Measurements from ENCODE around the gene TGFB1I1. TPM values are rescaled to one million over a fixed set of nuclear protein-coding genes. Genes with fewer than 3 reads are reported as not detected.
A peak's percentile ranks its signal among the peaks of the same experiment; 100 is the strongest.

The TGFB1I1 gene
- total and polyA plus RNA-seq, 2 of the 13 experiments (the other 11 are each of a cell fraction or from before 2014, with no cell fraction given): 0.80 to 2.9 TPM

- TF ChIP-seq TFAP4 (IDR thresholded peaks at IDR 0.05; ENCODE audit: borderline replicate concordance, low read depth): peak; percentile 25; the same call in 1 of the 2 replicates
- peak; percentile 34; the same call in 1 of the 2 replicates for TF ChIP-seq ZNF414 (CRISPR knock-in tag; IDR thresholded peaks at IDR 0.05)
- TF ChIP-seq EP300 (IDR thresholded peaks at IDR 0.05; ENCODE audit: low read depth in 2 of 2, low read length in 2 of 2): no peak; a peak in 1 of 4 replicates
- TF ChIP-seq EP300 (CRISPR knock-in tag; IDR thresholded peaks at IDR 0.05; ENCODE audit: borderline replicate concordance): peak; percentile 72
- TF ChIP-seq SAP130 (CRISPR knock-in tag; IDR thresholded peaks at IDR 0.05; ENCODE audit: low read depth): peak; percentile 95
- TF ChIP-seq ZSCAN30 (CRISPR knock-in tag; IDR thresholded peaks at IDR 0.05): 0 out of 2 replicates have a peak, but pooled peaks have one; percentile 22
- TF ChIP-seq ZNF567 (CRISPR knock-in tag; IDR thresholded peaks at IDR 0.05; ENCODE audit: borderline replicate concordance): peak; percentile 56; the same call in 1 of the 2 replicates
- TF ChIP-seq ZNF407 (CRISPR knock-in tag; IDR thresholded peaks at IDR 0.05; ENCODE audit: not compliant biosample characterization): peak; percentile 45
- TF ChIP-seq KLF6 (CRISPR knock-in tag; IDR thresholded peaks at IDR 0.05): peak; percentile 95
- TF ChIP-seq TMF1 (CRISPR knock-in tag; IDR thresholded peaks at IDR 0.05; ENCODE audit: low read depth): peak; percentile 90
- TF ChIP-seq TAF15 (IDR thresholded peaks at IDR 0.05; ENCODE audit: low read depth, low read length, poor library complexity, severe bottlenecking): no peak
- TF ChIP-seq HNF1B (CRISPR knock-in tag; IDR thresholded peaks at IDR 0.05): peak; percentile 89
- TF ChIP-seq FOXC1 (CRISPR knock-in tag; IDR thresholded peaks at IDR 0.05; ENCODE audit: borderline replicate concordance): peak; percentile 93
- TF ChIP-seq YEATS4 (CRISPR knock-in tag; IDR thresholded peaks at IDR 0.05; ENCODE audit: borderline replicate concordance): peak; percentile 97
- TF ChIP-seq ZNF720 (CRISPR knock-in tag; IDR thresholded peaks at IDR 0.05): peak; percentile 38; the same call in 1 of the 2 replicates
- peak; percentile 8 for TF ChIP-seq ZNF629 (CRISPR knock-in tag; conservative IDR thresholded peaks at IDR 0.05)
- TF ChIP-seq MBD4 (IDR thresholded peaks at IDR 0.05; ENCODE audit: borderline replicate concordance, low read length): no peak
Observed at GRCh38 chr16:31458844-31459686, 12.9 kb upstream of the TGFB1I1 start, which contains the start of gene ARMC5 (continued).
